ENCODE results near the gene NMNAT2. TPM values are rescaled to one million over a fixed set of nuclear protein-coding genes. Genes with fewer than 3 reads are reported as not detected.

NMNAT2 gene
- total and polyA plus RNA-seq, 2 donors from 2014 or later, result 0.17 to 2.0 TPM

GRCh38 chr1:183388735-183389134 is 29.4 kb downstream of the NMNAT2 start:
- no peak for TF ChIP-seq CTCF (IDR thresholded peaks at IDR 0.05; ENCODE audit: borderline replicate concordance, extremely low read depth, insufficient read depth)
- H3K9ac ChIP-seq (ENCODE audit: low read length in 3 of 3), result no peak overlapping the region
- intact Hi-C loops (cut with DNase I), result no loop called here
- FAIRE-seq (no peak), DNase-seq (no peak)
- no peaks in the 10 kb centered on the region for H3K4me1 ChIP-seq (ENCODE audit: control insufficient read depth in 2 of 3, insufficient read depth in 2 of 3, low read depth in 1 of 3, low read length in 3 of 3)
- no peaks in the 10 kb centered on the region for H3K36me3 ChIP-seq (ENCODE audit: control insufficient read depth in 2 of 3, insufficient read depth in 3 of 3, low read length in 3 of 3)
- no peak overlapping the region for H3K27ac ChIP-seq (ENCODE audit: low read depth in 2 of 2, low read length in 2 of 2)
- H3K4me3 ChIP-seq (ENCODE audit: low read length in 3 of 3), result no peak overlapping the region
- H3K27me3 ChIP-seq (ENCODE audit: control insufficient read depth, insufficient read depth, low read length), result no peaks in the 10 kb centered on the region
- H3K9me3 ChIP-seq (ENCODE audit: control insufficient read depth in 2 of 3, insufficient read depth in 1 of 3, low read length in 3 of 3), result no peaks in the 10 kb centered on the region

GRCh38 chr1:183385340-183386144 is 32.6 kb downstream of the NMNAT2 start:
- Histone ChIP-seq H3K27ac (ENCODE audit: low read depth in 2 of 2, low read length in 2 of 2) (no peak overlapping the region), H3K9me3 (ENCODE audit: control insufficient read depth in 2 of 3, insufficient read depth in 1 of 3, low read length in 3 of 3) (no peaks in the 10 kb centered on the region), H3K4me3 (ENCODE audit: low read length in 3 of 3) (no peak overlapping the region), H3K4me1 (ENCODE audit: control insufficient read depth in 2 of 3, insufficient read depth in 2 of 3, low read depth in 1 of 3, low read length in 3 of 3) (no peaks in the 10 kb centered on the region), H3K9ac (ENCODE audit: low read length in 3 of 3) (no peak overlapping the region), H3K36me3 (ENCODE audit: control insufficient read depth in 2 of 3, insufficient read depth in 3 of 3, low read length in 3 of 3) (no peaks in the 10 kb centered on the region), H3K27me3 (ENCODE audit: control insufficient read depth, insufficient read depth, low read length) (no peaks in the 10 kb centered on the region)
- intact Hi-C loops (cut with DNase I), result no loop called here
- no peak for DNase-seq
- no peak for FAIRE-seq
- TF ChIP-seq CTCF (IDR thresholded peaks at IDR 0.05; ENCODE audit: borderline replicate concordance, extremely low read depth, insufficient read depth), result no peak

- no peak overlapping the region for H3K27ac ChIP-seq (ENCODE audit: low read depth in 2 of 2, low read length in 2 of 2)
- no peak for DNase-seq
- TF ChIP-seq CTCF (IDR thresholded peaks at IDR 0.05; ENCODE audit: borderline replicate concordance, extremely low read depth, insufficient read depth), result no peak
- no peaks in the 10 kb centered on the region for H3K36me3 ChIP-seq (ENCODE audit: control insufficient read depth in 2 of 3, insufficient read depth in 3 of 3, low read length in 3 of 3)
- H3K4me1 ChIP-seq (ENCODE audit: control insufficient read depth in 2 of 3, insufficient read depth in 2 of 3, low read depth in 1 of 3, low read length in 3 of 3), result no peaks in the 10 kb centered on the region
- no peak overlapping the region for H3K9ac ChIP-seq (ENCODE audit: low read length in 3 of 3)
- H3K9me3 ChIP-seq (ENCODE audit: control insufficient read depth in 2 of 3, insufficient read depth in 1 of 3, low read length in 3 of 3), result no peaks in the 10 kb centered on the region
- H3K4me3 ChIP-seq (ENCODE audit: low read length in 3 of 3), result no peak overlapping the region
- no peak for FAIRE-seq
- no peaks in the 10 kb centered on the region for H3K27me3 ChIP-seq (ENCODE audit: control insufficient read depth, insufficient read depth, low read length)
- intact Hi-C loops (cut with DNase I), result no loop called here
These were observed 38.2 kb downstream of the NMNAT2 start for GRCh38 chr1:183379951-183380350.
